Epidermal melanocyte (primary cell): ENCODE data around the gene COL21A1.

Source experiments
- DNase-seq: peaks from one replicate; pipeline ENCODE4 v3.0.0; 2011; ENCODE audit warnings: low spot score; ENCODE audit not compliant: insufficient read length

The COL21A1 gene

GRCh38 chr6:56245903-56246351 lies 1.5 kb downstream of the COL21A1 start:
- no peak for DNase-seq

- no peak for DNase-seq
Measured at GRCh38 chr6:56244528-56245253, 2.7 kb downstream of the COL21A1 start.

GRCh38 chr6:56244089-56244488 lies 3.3 kb downstream of the COL21A1 start:
- DNase-seq: no peak

GRCh38 chr6:56243518-56244070 lies 3.8 kb downstream of the COL21A1 start:
- no peak for DNase-seq

GRCh38 chr6:56242346-56242745 lies 5.0 kb downstream of the COL21A1 start:
- DNase-seq: no peak

- no peak for DNase-seq
Measured at GRCh38 chr6:56241124-56241802, 6.1 kb downstream of the COL21A1 start.

GRCh38 chr6:56238352-56238751 lies 9.0 kb downstream of the COL21A1 start:
- DNase-seq: no peak

- DNase-seq: no peak
Measured at GRCh38 chr6:56235245-56235644, 12.1 kb downstream of the COL21A1 start.

GRCh38 chr6:56232436-56232835 lies 14.9 kb downstream of the COL21A1 start:
- no peak for DNase-seq

- no peak for DNase-seq
Measured at GRCh38 chr6:56231827-56232226, 15.6 kb downstream of the COL21A1 start.

- DNase-seq: no peak
Measured at GRCh38 chr6:56230976-56231566, 16.3 kb downstream of the COL21A1 start.

GRCh38 chr6:56227071-56227879 lies 20.1 kb downstream of the COL21A1 start:
- no peak for DNase-seq

GRCh38 chr6:56223995-56224394 lies 23.4 kb downstream of the COL21A1 start:
- no peak for DNase-seq

- DNase-seq: no peak
Measured at GRCh38 chr6:56222499-56222898, 24.9 kb downstream of the COL21A1 start.

- no peak for DNase-seq
Measured at GRCh38 chr6:56220078-56220477, 27.3 kb downstream of the COL21A1 start.

GRCh38 chr6:56214703-56215101 lies 32.7 kb downstream of the COL21A1 start:
- no peak for DNase-seq

GRCh38 chr6:56214041-56214702 lies 33.2 kb downstream of the COL21A1 start:
- no peak for DNase-seq

- DNase-seq: no peak
Measured at GRCh38 chr6:56211724-56212123, 35.7 kb downstream of the COL21A1 start.

- no peak for DNase-seq
Measured at GRCh38 chr6:56204134-56204533, 43.2 kb downstream of the COL21A1 start.

GRCh38 chr6:56199956-56200355 lies 47.4 kb downstream of the COL21A1 start:
- DNase-seq: no peak

GRCh38 chr6:56193846-56194245 lies 53.5 kb downstream of the COL21A1 start:
- DNase-seq: no peak
